SK-N-SH (cell line): Measurements from ENCODE around the gene MGLL.

ENCODE experiments used
- CTCF ChIP-seq: fragments of 200-600 bp; sonication (generic); IDR thresholded peaks from 2 replicates; pipeline ENCODE4 v1.6.1; 2017; ENCODE audit warnings: antibody characterized with exemption, mild to moderate bottlenecking, moderate library complexity
- EZH2phosphoT487 ChIP-seq: fragments of 200-600 bp; sonication (generic); IDR thresholded peaks from 2 replicates; pipeline ENCODE4 v1.6.1; 2017; ENCODE audit warnings: low read depth, mixed run types, mild to moderate bottlenecking, antibody characterized with exemption, moderate library complexity, borderline replicate concordance
- FOSL2 ChIP-seq: IDR thresholded peaks from 2 replicates; pipeline ENCODE4 v1.4.0; 2012; ENCODE audit warnings: low read depth, mild to moderate bottlenecking, moderate library complexity, borderline replicate concordance
- FOXJ3 ChIP-seq: sonication (generic); formaldehyde crosslinking; IDR thresholded peaks from 2 replicates; pipeline ENCODE4 v1.5.1; 2020; ENCODE audit warnings: mild to moderate bottlenecking, missing genetic modification reagents
- FOXM1 ChIP-seq: IDR thresholded peaks from 2 replicates; pipeline ENCODE4 v1.4.0; 2012; ENCODE audit warnings: low read depth, mild to moderate bottlenecking
- POLR2AphosphoS5 ChIP-seq: IDR thresholded peaks from 2 replicates; pipeline ENCODE4 v1.6.1; 2012; ENCODE audit warnings: low read depth, low read length
- REST ChIP-seq: IDR thresholded peaks from 2 replicates; pipeline ENCODE4 v1.6.1; 2012; ENCODE audit warnings: mild to moderate bottlenecking, low read depth, low read length, moderate library complexity
- SMC3 ChIP-seq: IDR thresholded peaks from 2 replicates; pipeline ENCODE4 v1.6.1; 2012; ENCODE audit warnings: low read depth, low read length, improper control_type of control experiment
- TCF12 ChIP-seq: IDR thresholded peaks from 2 replicates; pipeline ENCODE4 v1.4.0; 2012

- no peak for TF ChIP-seq CTCF
- TF ChIP-seq REST = no peak
- TF ChIP-seq SMC3 = no peak
- TF ChIP-seq FOXM1 = no peak
- TF ChIP-seq FOXJ3 (CRISPR knock-in tag) = no peak
- no peak for TF ChIP-seq EZH2phosphoT487
- TF ChIP-seq FOSL2 = no peak
- TF ChIP-seq TCF12 = no peak
- no peak for TF ChIP-seq POLR2AphosphoS5
These were observed 64.3 kb downstream of the MGLL start for GRCh38 chr3:127758013-127758412.
